Left ventricle myocardium superior (tissue), 1 donor: ENCODE results near the gene AUH. TPM values are rescaled to one million over a fixed set of nuclear protein-coding genes. Genes with fewer than 3 reads are reported as not detected.
A peak's percentile ranks its signal among the peaks of the same experiment; 100 is the strongest.

Experiments used
- ATAC-seq: fragments of 200-7000 bp; cut with Tn5 transposase; one replicate; pipeline ENCODE4 v1.9.1; 2020; ENCODE audit warnings: mild to moderate bottlenecking, moderate library complexity
- DNase-seq: peaks from one replicate; pipeline ENCODE4 v3.0.0-alpha.2; 2020
- intact Hi-C: fragments of 100-400 bp; cut with micrococcal nuclease; formaldehyde crosslinking; loops from one replicate; pipeline ENCODE4 v1.11.0; 2022
- total RNA-seq: library from RNA; stranded (reverse); fragmentation: NEBNext Ultra II Directional; extraction: Animal tissue kit (Norgen Biotek cat#: 25700); gene quantifications from one replicate; pipeline ENCODE4 v1.2.1, GENCODE V29; 2021
- donor health status: DM: no; HTN: yes; CAD: no; lungs with severe emphysema.

The AUH gene
- total RNA-seq, 1 donor from 2014 or later, result 44.1 TPM

GRCh38 chr9:91222457-91222856 is 139.3 kb downstream of the AUH start:
- DNase-seq (no peak), ATAC-seq (peak; percentile 68)
- intact Hi-C loops, result no loop called here

GRCh38 chr9:91221332-91221731 is 140.4 kb downstream of the AUH start:
- intact Hi-C loops, result no loop called here
- ATAC-seq (peak; percentile 46), DNase-seq (no peak)

- intact Hi-C loops, result no loop called here
- ATAC-seq (peak; percentile 82), DNase-seq (peak; percentile 49)
These were observed 141.1 kb downstream of the AUH start for GRCh38 chr9:91220491-91221135.

- ATAC-seq, result no peak
- intact Hi-C loops, result no loop called here
- no peak for DNase-seq
These were observed 141.7 kb downstream of the AUH start for GRCh38 chr9:91220021-91220420.

DNA sequence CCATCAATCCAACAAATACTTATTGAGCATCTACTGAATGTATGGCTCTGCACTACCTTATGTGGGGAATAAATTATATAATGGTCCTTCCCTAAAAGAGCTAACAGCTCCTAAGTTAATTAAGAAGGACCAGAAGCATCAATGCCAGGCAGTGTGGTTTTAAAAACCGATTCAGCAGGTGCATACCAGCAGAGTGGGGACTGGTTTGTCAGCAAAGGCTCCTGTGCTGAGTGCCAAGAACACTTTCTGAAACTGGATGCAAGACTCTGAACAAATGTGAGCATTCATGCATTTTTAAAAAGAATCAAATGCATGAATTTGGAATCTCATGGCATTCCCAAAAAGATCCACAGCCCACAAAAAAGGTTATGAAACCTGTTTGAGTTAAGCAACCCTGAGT is 142.2 kb downstream of the AUH start:
- ATAC-seq, result no peak
- intact Hi-C loops, result no loop called here
- no peak for DNase-seq

DNA sequence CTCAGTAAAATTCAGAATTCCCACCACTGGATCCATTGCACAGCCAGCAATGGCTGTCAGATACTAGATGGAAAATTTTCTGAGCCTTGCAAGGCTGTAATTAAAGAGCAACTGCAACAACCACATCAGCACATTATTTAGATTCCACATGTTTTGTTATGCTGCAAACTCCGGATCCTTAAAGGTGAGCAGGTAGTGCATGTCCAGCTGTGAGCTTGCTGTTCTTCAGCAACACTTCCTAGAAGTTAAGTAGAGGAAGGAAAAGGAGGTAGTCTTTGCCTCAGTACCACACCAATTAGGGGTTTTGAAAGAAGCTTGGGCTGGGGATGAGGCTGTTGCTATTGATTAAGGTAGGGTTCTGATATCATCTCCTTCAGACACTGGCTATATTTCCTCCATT is 144.3 kb downstream of the AUH start:
- no peak for ATAC-seq
- intact Hi-C loops, result no loop called here
- DNase-seq, result no peak

- no peak for DNase-seq
- intact Hi-C loops, result no loop called here
- ATAC-seq, result no peak
These were observed 146.9 kb downstream of the AUH start for GRCh38 chr9:91214867-91215266.

DNA sequence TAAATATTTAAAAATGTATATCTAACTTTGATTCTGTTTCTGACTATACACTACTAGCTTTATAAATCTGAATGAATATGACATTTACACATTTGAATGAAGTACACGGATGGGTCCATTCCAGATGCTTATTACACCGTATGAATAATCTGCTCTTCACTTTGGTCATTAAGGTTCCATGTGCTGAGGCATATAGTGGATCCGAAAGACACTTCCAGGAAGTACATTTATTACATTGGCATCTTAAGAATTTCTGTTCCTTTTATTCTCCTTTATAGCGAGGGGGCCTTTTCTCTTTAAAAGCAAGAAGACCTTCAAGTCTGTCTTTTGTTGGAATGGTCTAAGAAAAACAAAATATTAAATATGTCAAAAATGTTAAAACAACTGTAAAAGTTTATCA is 147.6 kb downstream of the AUH start:
- no peak for DNase-seq
- ATAC-seq, result no peak
- intact Hi-C loops, result no loop called here

- DNase-seq (no peak), ATAC-seq (no peak)
- intact Hi-C loops, result no loop called here
These were observed 149.0 kb downstream of the AUH start for GRCh38 chr9:91212596-91213243.

- no peak for ATAC-seq
- intact Hi-C loops, result no loop called here
- no peak for DNase-seq
These were observed 149.8 kb downstream of the AUH start for GRCh38 chr9:91211919-91212318.

DNA sequence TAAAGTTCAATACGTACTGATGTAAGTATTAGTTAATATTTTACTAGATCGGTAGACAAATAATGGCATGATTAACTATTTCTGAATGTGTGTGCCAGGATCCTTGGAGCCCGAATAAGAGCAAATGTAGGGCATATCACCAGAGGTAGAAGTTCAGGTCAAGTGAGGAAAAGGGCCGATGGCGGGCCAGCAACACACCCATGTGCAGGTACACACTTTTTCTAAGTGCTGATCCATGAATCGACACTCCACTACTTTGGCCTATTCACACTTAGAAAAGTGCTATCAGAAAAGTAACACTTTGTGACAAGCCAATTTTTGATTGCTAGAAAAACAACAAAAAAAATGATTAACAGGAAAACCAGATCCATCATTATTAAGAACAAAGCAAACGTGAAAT is 150.3 kb downstream of the AUH start:
- intact Hi-C loops, result no loop called here
- ATAC-seq (no peak), DNase-seq (no peak)

- DNase-seq, result no peak
- intact Hi-C loops, result no loop called here
- no peak for ATAC-seq
These were observed 151.4 kb downstream of the AUH start for GRCh38 chr9:91210318-91210717.

DNA sequence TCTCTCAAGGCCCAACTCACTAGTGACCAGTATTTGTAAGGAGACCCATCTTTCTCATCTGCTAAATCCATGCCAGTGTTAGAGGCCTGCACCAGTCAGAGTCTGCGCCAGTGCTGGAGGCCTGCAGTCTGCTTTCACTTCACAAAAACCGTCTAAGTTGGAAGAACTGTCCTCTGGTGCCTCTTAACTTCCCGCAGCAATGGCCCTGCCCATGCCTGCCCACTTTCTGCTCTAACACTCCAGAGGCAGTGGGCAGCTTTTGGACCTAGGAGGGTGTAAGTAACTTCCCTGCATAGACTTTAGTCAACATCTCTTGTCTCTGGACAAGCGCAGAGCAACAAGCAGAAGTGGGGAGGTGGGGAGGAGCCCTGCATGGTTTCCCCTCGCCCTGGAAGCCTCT is 152.9 kb downstream of the AUH start:
- DNase-seq (no peak), ATAC-seq (peak; percentile 20)
- intact Hi-C loops, result no loop called here

DNA sequence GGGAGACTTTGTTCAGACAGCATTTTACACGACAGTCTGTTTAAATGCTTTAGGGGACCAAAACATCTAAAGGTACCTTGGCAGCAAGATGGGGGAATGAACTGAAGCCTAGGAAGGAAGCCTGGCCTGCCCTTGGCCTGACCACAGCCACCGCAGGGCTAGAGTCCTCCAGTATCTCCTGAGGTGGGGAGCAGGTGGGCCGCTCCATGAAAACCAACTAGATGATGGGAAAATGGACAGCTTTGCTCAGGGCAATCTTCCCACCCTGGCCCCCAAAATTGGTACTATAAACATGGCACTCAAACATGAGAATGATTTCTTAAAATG is 153.3 kb downstream of the AUH start:
- ATAC-seq (no peak), DNase-seq (no peak)
- intact Hi-C loops, result no loop called here

GRCh38 chr9:91207729-91208418 is 153.8 kb downstream of the AUH start:
- intact Hi-C loops, result no loop called here
- DNase-seq (no peak), ATAC-seq (peak; percentile 87)

DNA sequence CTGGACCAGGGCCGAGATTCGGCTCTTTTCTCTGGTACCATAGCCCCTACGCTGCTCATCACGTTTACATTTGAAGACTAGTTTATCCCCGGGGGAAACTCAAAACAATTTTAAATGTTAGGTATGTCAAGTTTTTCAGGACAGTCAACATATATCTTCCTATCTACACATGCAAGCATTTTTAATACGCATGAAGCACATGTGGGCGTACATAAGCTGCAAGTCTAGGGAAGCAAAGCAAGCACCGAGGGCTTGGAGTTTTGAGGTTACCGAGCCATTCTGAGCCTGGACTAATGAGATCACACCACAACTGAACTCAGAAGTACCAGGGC is 154.4 kb downstream of the AUH start:
- ATAC-seq (no peak), DNase-seq (no peak)
- intact Hi-C loops, result no loop called here

DNA sequence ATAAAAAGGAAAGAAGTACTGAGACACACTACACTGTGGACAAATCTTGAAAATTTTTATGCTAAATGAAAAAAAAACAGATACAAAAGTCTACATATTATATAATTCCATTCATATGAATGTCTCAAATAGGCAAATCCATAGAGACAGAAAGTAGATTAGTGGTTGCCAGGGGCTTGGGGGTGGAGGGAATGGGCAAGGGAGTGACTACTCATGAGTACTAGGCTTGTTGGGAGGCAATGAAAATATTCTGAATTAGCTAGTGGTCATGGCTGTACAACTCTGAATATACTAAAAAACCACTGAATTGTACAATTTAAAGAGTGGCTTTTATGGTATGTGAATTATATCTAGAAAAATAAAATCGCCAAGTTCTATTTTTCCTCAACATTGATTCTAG is 154.9 kb downstream of the AUH start:
- intact Hi-C loops, result no loop called here
- DNase-seq (no peak), ATAC-seq (no peak)

- no peak for ATAC-seq
- no peak for DNase-seq
- intact Hi-C loops, result no loop called here
These were observed 158.9 kb downstream of the AUH start for GRCh38 chr9:91202736-91203283.

DNA sequence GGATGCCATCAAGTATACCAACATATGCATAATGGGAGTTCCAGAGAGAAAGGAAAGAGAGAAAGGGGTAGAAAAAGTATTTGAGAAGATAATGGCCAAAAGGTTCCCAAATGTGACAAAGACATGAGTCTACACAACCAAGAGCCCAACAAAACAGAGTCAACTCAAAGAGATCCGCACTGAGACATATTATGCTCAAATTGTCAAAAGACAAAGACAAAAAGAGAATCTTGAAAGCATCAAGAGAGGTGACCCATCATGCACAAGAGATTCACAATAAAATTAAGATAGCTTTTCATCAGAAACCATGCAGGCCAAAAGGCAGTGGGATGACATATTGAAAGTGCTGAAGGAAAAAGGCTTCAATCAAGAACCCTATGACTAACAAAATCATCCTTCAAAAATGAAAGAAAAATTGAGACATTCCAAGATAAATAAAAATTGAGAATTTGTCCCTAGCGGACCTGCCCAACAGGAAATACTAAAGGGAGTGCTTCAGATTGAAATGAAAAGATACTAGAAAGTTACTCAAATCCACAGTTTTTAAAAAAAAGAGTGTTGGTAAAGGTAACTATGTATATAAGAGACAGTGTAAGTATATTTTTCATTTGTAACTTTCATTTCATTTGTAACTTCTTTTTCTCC is 160.9 kb downstream of the AUH start:
- intact Hi-C loops, result no loop called here
- no peak for ATAC-seq
- no peak for DNase-seq

- ATAC-seq (no peak), DNase-seq (no peak)
- intact Hi-C loops, result no loop called here
These were observed 161.8 kb downstream of the AUH start for GRCh38 chr9:91199739-91200497.
